ENCODE measurements around the gene ABCA4. TPM values are rescaled to one million over a fixed set of nuclear protein-coding genes. Genes with fewer than 3 reads are reported as not detected.

Gene ABCA4
- total and polyA plus RNA-seq, 4 experiments from 2014 or later: not detected

DNA sequence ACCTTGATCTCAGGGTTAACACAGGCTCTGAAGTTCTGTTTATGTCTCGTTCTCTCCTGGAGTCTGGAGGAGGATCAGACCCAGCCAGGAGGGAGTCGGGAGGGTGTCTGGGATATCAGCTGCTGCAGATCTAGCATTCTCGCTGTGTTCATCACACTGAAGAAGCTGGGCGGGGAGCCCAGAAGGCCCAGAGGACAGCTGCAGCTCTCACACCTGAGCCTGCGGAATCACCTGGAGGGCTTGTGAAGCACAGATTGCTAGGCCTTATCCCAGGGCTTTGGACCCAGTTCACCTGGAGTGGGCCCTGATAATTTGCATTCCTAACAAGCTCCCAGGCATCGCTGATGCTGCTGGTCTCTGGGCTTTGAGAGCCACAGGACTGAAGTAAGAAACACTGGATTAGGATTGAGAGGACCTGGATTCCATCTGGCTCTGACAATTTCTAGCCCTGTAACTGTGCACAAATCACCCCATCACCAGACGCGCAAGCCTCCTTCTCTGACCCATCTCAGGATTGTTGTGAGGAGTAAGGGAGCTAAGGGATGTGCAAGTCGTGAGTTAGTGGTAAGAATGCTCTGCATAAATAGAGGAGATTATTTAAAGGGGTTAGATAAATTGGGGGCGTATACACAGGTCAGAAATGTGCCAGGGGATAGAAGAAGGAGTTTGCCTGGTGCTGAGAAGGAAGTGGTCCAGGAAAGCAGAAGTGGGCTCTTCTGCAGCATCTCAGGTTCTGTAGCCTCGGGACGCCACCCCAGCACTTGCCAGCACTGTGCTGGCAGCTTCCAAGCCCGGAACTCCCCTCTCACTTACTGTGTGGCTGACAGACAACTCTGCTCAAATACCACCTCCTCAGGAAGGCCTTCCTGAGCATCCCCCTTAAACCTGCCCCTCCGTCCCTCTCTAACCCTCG lies 19.1 kb downstream of the ABCA4 start:
- H3K4me3 Mint-ChIP-seq: no peak overlapping the region
- Histone ChIP-seq H3K4me3 (ENCODE audit: low read length in 2 of 2) (no peak overlapping the region), H3K27ac (ENCODE audit: low read depth, low read length) (no peak overlapping the region), H3K27me3 (ENCODE audit: insufficient read depth, low read length) (no peaks in the 10 kb centered on the region), H3K36me3 (ENCODE audit: insufficient read depth, low read length) (no peaks in the 10 kb centered on the region), H3K4me1 (ENCODE audit: insufficient read depth, low read length) (no peaks in the 10 kb centered on the region), H3K9me3 (ENCODE audit: control insufficient read depth in 1 of 2, low read length in 2 of 2) (no peaks in the 10 kb centered on the region)
- peaks cover 5 to 8% of the 10 kb centered on the region in 2 donors for H3K27me3 Mint-ChIP-seq
- no peak overlapping the region for H3K27ac Mint-ChIP-seq
- intact Hi-C loops (cut with micrococcal nuclease): no loop called here
- peaks cover 0 to 2% (median under 1%) of the 10 kb centered on the region in 4 donors for H3K4me1 Mint-ChIP-seq
- H3K9me3 Mint-ChIP-seq: no peaks in the 10 kb centered on the region
- ChIA-PET POLR2A (ENCODE audit: partially characterized antibody) (no interaction called here), CTCF (ENCODE audit: partially characterized antibody) (no interaction called here)
- no peak for DNase-seq
- no peaks in the 10 kb centered on the region for H3K36me3 Mint-ChIP-seq

DNA sequence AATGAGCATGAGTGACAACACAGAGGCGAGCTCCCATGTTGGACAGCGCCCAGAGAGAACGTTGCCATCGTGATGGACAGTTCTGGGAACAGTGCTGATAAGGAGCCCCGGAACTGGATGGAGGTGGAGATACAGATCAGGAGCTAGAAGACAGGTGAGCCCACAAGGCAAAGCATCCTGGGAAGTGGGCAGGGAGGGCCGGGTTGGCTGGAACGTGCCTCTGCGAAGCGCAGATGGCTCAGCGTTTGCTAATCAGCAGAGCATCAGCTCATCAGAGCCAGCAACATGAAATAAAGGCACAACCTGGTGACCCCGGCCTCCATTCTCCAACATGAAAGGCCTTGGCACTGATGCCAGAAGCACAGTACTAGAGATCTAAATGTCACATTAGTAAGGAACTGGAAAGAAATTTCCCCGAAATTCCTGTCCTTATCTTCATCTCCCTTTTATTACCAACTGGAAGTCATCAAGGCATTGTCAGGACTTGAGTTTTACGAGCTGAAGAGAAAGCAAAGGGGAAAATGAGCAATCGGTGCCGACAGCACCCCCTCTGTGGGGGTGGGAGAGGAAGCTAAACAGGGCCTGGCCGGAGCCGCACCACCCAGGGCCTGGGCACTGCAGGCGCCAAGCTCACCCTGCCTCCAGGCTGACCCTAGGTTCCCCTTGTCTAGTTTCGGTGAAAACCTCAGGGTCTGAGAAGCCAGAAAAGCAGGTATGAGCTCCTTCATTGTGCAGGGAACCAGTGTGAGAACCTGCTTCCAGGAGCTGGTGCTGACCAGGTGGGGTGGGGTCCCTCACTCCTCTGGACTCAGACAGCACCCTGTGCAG lies 19.9 kb downstream of the ABCA4 start:
- CTCF ChIA-PET (ENCODE audit: partially characterized antibody): no interaction called here
- H3K4me3 Mint-ChIP-seq: no peak overlapping the region

DNA sequence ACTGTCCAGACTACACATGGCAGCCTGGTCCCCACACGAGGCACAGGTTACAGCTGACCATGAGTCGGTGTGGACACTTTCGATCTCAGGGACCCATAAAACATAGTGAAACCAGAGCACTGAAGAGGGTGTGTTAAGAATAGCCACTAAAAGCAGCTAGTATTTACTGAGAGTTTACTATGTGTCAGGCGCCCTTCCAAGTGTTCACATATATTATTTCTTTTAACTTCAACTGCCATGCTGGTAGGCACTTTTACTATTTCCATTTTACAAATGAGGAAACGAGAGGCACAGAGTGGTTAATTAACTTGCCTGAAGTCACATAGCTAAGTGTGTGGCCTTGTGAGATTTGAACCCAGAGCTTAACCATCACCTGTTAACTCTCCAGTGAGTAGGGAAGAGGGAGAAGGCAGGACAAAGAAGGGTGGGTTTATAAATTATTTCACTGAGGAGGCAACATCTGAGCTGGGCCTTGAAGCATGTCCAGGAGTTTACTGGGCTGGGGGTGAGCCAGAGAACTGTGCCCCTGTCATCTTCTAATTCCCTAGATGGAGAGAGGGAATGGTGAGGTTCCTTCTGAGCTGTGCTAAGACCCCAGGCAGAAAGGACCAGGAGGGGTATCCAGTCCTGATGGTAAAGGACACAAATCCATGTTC lies 20.7 kb downstream of the ABCA4 start:
- no peaks in the 10 kb centered on the region for H3K36me3 Mint-ChIP-seq
- intact Hi-C loops (cut with micrococcal nuclease): no loop called here
- peaks cover 5 to 8% of the 10 kb centered on the region in 2 donors for H3K27me3 Mint-ChIP-seq
- ChIA-PET POLR2A (ENCODE audit: partially characterized antibody) (no interaction called here), CTCF (ENCODE audit: partially characterized antibody) (no interaction called here)
- no peaks in the 10 kb centered on the region for H3K9me3 Mint-ChIP-seq
- no peak overlapping the region for H3K27ac ChIP-seq (ENCODE audit: low read depth, low read length)
- no peaks in the 10 kb centered on the region for H3K4me1 ChIP-seq (ENCODE audit: insufficient read depth, low read length)
- H3K27ac Mint-ChIP-seq: no peak overlapping the region
- H3K36me3 ChIP-seq (ENCODE audit: insufficient read depth, low read length): no peaks in the 10 kb centered on the region
- no peak overlapping the region for H3K4me3 ChIP-seq (ENCODE audit: low read length in 2 of 2)
- DNase-seq: no peak
- H3K27me3 ChIP-seq (ENCODE audit: insufficient read depth, low read length): no peaks in the 10 kb centered on the region
- peaks cover 0 to 2% (median under 1%) of the 10 kb centered on the region in 4 donors for H3K4me1 Mint-ChIP-seq
- no peaks in the 10 kb centered on the region for H3K9me3 ChIP-seq (ENCODE audit: control insufficient read depth in 1 of 2, low read length in 2 of 2)
- no peak overlapping the region for H3K4me3 Mint-ChIP-seq

More for the DNA sequence above, 19.9 kb downstream of the ABCA4 start:
- intact Hi-C loops (cut with micrococcal nuclease): no loop called here
- POLR2A ChIA-PET (ENCODE audit: partially characterized antibody): no interaction called here
- Histone ChIP-seq H3K27ac (ENCODE audit: low read depth, low read length) (no peak overlapping the region), H3K36me3 (ENCODE audit: insufficient read depth, low read length) (no peaks in the 10 kb centered on the region), H3K27me3 (ENCODE audit: insufficient read depth, low read length) (no peaks in the 10 kb centered on the region), H3K9me3 (ENCODE audit: control insufficient read depth in 1 of 2, low read length in 2 of 2) (no peaks in the 10 kb centered on the region), H3K4me1 (ENCODE audit: insufficient read depth, low read length) (no peaks in the 10 kb centered on the region), H3K4me3 (ENCODE audit: low read length in 2 of 2) (no peak overlapping the region)
- H3K27me3 Mint-ChIP-seq: peaks cover 5 to 8% of the 10 kb centered on the region in 2 donors
- no peak for DNase-seq
- H3K9me3 Mint-ChIP-seq: no peaks in the 10 kb centered on the region
- H3K27ac Mint-ChIP-seq: no peak overlapping the region
- peaks cover 0 to 2% (median under 1%) of the 10 kb centered on the region in 4 donors for H3K4me1 Mint-ChIP-seq
- no peaks in the 10 kb centered on the region for H3K36me3 Mint-ChIP-seq

DNA sequence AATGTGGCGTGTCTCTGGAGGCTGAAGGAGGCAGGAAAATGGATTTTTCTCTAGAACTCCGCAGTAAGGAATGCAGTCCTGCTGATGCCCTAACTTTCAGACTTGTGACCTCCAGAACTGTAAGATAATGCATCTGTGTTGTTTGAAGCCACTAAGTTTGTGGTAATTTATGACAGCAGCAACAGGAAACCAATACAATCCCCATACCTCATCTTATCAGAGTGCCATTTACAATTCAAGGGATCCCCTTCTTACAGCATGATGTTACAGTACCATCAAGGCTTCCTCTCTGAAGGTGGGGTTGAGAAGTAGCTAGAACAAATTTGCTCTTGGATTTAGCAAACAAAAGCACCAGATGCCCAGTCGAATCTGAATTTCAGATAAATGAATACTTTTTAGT lies 21.6 kb downstream of the ABCA4 start:
- no peaks in the 10 kb centered on the region for H3K4me1 ChIP-seq (ENCODE audit: insufficient read depth, low read length)
- intact Hi-C loops (cut with micrococcal nuclease): no loop called here
- no peak overlapping the region for H3K4me3 ChIP-seq (ENCODE audit: low read length in 2 of 2)
- H3K27ac Mint-ChIP-seq: no peak overlapping the region
- no peaks in the 10 kb centered on the region for H3K27me3 ChIP-seq (ENCODE audit: insufficient read depth, low read length)
- no peaks in the 10 kb centered on the region for H3K36me3 ChIP-seq (ENCODE audit: insufficient read depth, low read length)
- no peak overlapping the region for H3K4me3 Mint-ChIP-seq
- H3K36me3 Mint-ChIP-seq: no peaks in the 10 kb centered on the region
- POLR2A ChIA-PET (ENCODE audit: partially characterized antibody): no interaction called here
- peaks cover 3% of the 10 kb centered on the region in 2 donors for H3K27me3 Mint-ChIP-seq
- H3K9me3 Mint-ChIP-seq: no peaks in the 10 kb centered on the region
- H3K4me1 Mint-ChIP-seq: no peaks in the 10 kb centered on the region
- no peaks in the 10 kb centered on the region for H3K9me3 ChIP-seq (ENCODE audit: control insufficient read depth in 1 of 2, low read length in 2 of 2)
- no peak for DNase-seq
- CTCF ChIA-PET (ENCODE audit: partially characterized antibody): no interaction called here
- no peak overlapping the region for H3K27ac ChIP-seq (ENCODE audit: low read depth, low read length)

DNA sequence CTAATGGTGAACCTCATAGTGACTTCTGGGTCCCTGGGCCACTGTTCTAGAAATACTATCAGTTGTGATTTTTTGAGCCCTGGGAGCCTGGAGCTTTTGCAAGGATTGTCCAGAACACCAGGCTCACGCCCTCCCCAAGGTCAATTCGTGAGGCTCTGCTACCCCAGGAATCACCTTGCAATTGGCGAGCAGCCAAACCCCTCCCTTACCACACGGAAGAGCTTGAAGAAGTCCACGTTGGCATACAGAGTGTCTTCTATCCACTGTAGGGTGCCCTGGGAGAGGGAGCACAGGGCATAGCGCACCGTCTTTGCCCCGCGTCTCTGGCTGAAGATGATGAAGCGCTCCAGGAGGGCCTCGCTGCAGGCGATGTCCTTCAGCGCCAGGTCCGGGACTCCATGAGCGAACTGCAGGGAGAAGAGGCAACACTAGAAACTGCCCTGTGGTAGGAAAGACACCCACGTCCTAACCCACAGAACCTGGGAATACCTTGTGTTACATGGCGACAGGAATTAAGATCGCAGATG lies 22.3 kb downstream of the ABCA4 start:
- no peaks in the 10 kb centered on the region for H3K36me3 ChIP-seq (ENCODE audit: insufficient read depth, low read length)
- no peak overlapping the region for H3K4me3 ChIP-seq (ENCODE audit: low read length in 2 of 2)
- no peak for DNase-seq
- Mint-ChIP-seq H3K4me3 (no peak overlapping the region), H3K36me3 (no peaks in the 10 kb centered on the region), H3K9me3 (no peaks in the 10 kb centered on the region), H3K4me1 (peaks cover 0 to 3% (median 0%) of the 10 kb centered on the region in 4 donors), H3K27ac (no peak overlapping the region), H3K27me3 (peaks cover 2 to 3% of the 10 kb centered on the region in 2 donors)
- no peaks in the 10 kb centered on the region for H3K9me3 ChIP-seq (ENCODE audit: control insufficient read depth in 1 of 2, low read length in 2 of 2)
- CTCF ChIA-PET (ENCODE audit: partially characterized antibody): no interaction called here
- intact Hi-C loops (cut with micrococcal nuclease): no loop called here
- no peak overlapping the region for H3K27ac ChIP-seq (ENCODE audit: low read depth, low read length)
- no peaks in the 10 kb centered on the region for H3K4me1 ChIP-seq (ENCODE audit: insufficient read depth, low read length)
- POLR2A ChIA-PET (ENCODE audit: partially characterized antibody): no interaction called here
- no peaks in the 10 kb centered on the region for H3K27me3 ChIP-seq (ENCODE audit: insufficient read depth, low read length)

DNA sequence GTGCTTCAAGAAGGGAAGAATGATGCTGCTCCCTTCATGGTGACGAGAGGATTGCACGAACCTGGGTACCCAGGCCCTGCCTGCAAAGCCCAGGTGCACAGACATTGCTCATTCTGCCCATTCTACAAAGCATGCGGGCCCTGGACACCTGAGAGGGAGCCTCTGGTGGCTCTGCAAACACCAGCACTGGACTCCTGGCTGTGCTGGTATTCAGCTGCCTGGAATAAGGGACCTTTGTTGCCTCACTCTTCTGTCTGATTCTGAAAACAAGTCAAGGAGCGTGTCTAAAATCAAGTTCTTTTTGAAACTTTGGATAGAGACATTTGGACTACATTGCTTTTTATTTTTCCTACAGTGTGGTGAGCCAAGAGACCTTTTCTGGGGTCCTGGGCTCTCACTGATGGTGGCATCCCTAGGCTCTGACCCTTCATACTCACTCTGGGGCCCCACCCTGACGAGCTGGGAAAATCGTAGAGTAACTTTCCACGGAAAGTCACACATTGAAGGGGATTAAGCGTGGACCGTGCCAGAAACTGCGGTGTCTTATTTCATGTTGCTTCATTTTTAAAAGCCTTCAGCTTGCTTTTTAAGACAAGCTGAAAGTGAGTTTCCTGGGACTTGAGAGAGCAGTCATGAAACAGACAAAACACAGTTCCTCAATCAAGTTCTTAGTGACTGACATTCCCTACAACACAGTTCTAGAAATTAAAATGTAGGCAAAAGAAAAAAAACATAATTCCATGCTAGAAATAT lies 24.0 kb downstream of the ABCA4 start:
- H3K9me3 ChIP-seq (ENCODE audit: control insufficient read depth in 1 of 2, low read length in 2 of 2): no peaks in the 10 kb centered on the region
- no peaks in the 10 kb centered on the region for H3K36me3 ChIP-seq (ENCODE audit: insufficient read depth, low read length)
- Mint-ChIP-seq H3K9me3 (no peaks in the 10 kb centered on the region), H3K4me1 (peaks cover 5 to 11% (median 7%) of the 10 kb centered on the region in 4 donors), H3K27ac (no peak overlapping the region), H3K36me3 (no peaks in the 10 kb centered on the region), H3K27me3 (peaks cover 2 to 4% of the 10 kb centered on the region in 2 donors), H3K4me3 (no peak overlapping the region)
- no peak for DNase-seq
- H3K27me3 ChIP-seq (ENCODE audit: insufficient read depth, low read length): no peaks in the 10 kb centered on the region
- peaks cover 4% of the 10 kb centered on the region for H3K4me1 ChIP-seq (ENCODE audit: insufficient read depth, low read length)
- no peak overlapping the region for H3K4me3 ChIP-seq (ENCODE audit: low read length in 2 of 2)
- POLR2A ChIA-PET (ENCODE audit: partially characterized antibody): no interaction called here
- intact Hi-C loops (cut with micrococcal nuclease): no loop called here
- CTCF ChIA-PET (ENCODE audit: partially characterized antibody): no interaction called here
- H3K27ac ChIP-seq (ENCODE audit: low read depth, low read length): no peak overlapping the region
